Measurements from ENCODE around the gene GALNT17.

GRCh38 chr7:71636329-71636728 lies 504.4 kb downstream of the GALNT17 start:
- TF ChIP-seq ARNT (IDR thresholded peaks at IDR 0.05) (no peak), LEF1 (IDR thresholded peaks at IDR 0.05; ENCODE audit: borderline replicate concordance) (no peak), FOXA1 (IDR thresholded peaks at IDR 0.05) (no peak), BHLHE40 (IDR thresholded peaks at IDR 0.05; ENCODE audit: borderline replicate concordance) (no peak), SP1 (IDR thresholded peaks at IDR 0.05) (no peak), TARDBP (IDR thresholded peaks at IDR 0.05) (no peak), NFRKB (IDR thresholded peaks at IDR 0.05) (no peak)
